Vagina (tissue), 2 donors: ENCODE measurements around the gene ZNF74. TPM values are rescaled to one million over a fixed set of nuclear protein-coding genes. Genes with fewer than 3 reads are reported as not detected.
"Not testable (repeated sequence)": the region's sequence is repeated elsewhere in the genome, so short reads cannot be mapped to it uniquely, and the experiment has no call there.

ENCODE experiments used
- DNase-seq, 2 donors: peaks; one replicate each; pipeline ENCODE4 v3.0.0-alpha.2; 2017; ENCODE audit errors: extremely low spot score in 2 of 2
- H3K27ac ChIP-seq: fragments of 200-600 bp; sonication (generic); one replicate; pipeline ENCODE4 v1.5.1; 2019
- H3K27me3 ChIP-seq: fragments of 200-600 bp; sonication (generic); one replicate; pipeline ENCODE4 v1.5.1; 2019
- H3K36me3 ChIP-seq, 2 donors: fragments of 200-600 bp; sonication (generic); one replicate each; pipeline ENCODE4 v1.5.1; 2017 to 2019
- H3K4me1 ChIP-seq: fragments of 200-600 bp; sonication (generic); one replicate; pipeline ENCODE4 v1.5.1; 2019
- H3K4me3 ChIP-seq, 2 donors: fragments of 200-600 bp; sonication (generic); 1 replicate in 1 of 2; 2 replicates in 1 of 2; pipeline ENCODE4 v1.5.1; 2016 to 2019
- H3K9me3 ChIP-seq: fragments of 200-600 bp; sonication (generic); one replicate; pipeline ENCODE4 v1.5.1; 2019
- POLR2A ChIP-seq, 2 donors: fragments of 450-650 bp; IDR thresholded peaks; one replicate each; pipeline ENCODE4 v1.6.1; 2017; ENCODE audit warnings: antibody characterized with exemption in 2 of 2, mild to moderate bottlenecking in 2 of 2, moderate library complexity in 2 of 2
- POLR2AphosphoS5 ChIP-seq, 2 donors: sonication (generic); formaldehyde crosslinking; IDR thresholded peaks; one replicate each; pipeline ENCODE4 v1.9.0; 2017; ENCODE audit warnings: antibody characterized with exemption in 2 of 2, mild to moderate bottlenecking in 2 of 2, low read depth in 1 of 2; ENCODE audit not compliant: insufficient read depth in 1 of 2
- intact Hi-C: fragments of 100-400 bp; cut with DNase I; formaldehyde crosslinking; loops from one replicate; pipeline ENCODE4 v1.15.1; 2023
- total RNA-seq: library from RNA; depleted of rRNA; stranded (reverse); fragments of >200 nt; gene quantifications from one replicate; pipeline ENCODE4 v1.2.3, GENCODE V29; 2016
- TF ChIP-seq, protein P1 (sequence below), 3 experiments: fragments of 450-650 bp in 2 of 3; fragments of 200-600 bp in 1 of 3; sonication (generic) in 1 of 3; IDR thresholded peaks; one replicate each; pipeline ENCODE4 v1.5.1; 2017 to 2019; ENCODE audit warnings: antibody characterized with exemption in 3 of 3, mild to moderate bottlenecking in 2 of 3, moderate library complexity in 2 of 3

The ZNF74 gene
- total RNA-seq, 1 donor from 2014 or later = 11.0 TPM

DNA sequence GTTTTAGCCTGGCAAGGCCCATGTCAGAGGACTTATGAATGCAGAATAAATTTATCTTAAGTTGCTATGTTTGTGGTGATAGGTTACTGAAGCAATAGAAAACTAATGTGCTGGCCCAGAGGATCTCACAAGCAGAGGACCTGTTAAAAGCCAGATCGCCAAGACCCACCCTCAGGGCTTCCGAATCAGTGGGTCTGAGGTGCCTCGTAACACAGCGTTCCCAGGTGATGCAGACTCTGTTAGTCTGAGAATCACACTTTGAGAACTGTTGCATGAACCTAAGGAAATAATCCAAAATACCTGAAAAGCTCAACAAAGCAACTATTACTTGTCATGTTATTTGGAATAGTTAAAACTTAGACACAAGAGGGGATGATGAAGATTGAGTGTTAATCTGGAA is 50.4 kb downstream of the ZNF74 start:
- intact Hi-C loops = no loop called here
- Histone ChIP-seq H3K9me3 (no peaks in the 10 kb centered on the region), H3K4me3 (no peak overlapping the region), H3K27me3 (no peaks in the 10 kb centered on the region), H3K36me3 (peaks cover 0 to 12% of the 10 kb centered on the region in 2 donors), H3K4me1 (peaks cover 17% of the 10 kb centered on the region), H3K27ac (no peak overlapping the region)
- no peak for TF ChIP-seq POLR2A (IDR thresholded peaks at IDR 0.05)
- TF ChIP-seq, protein P1, sequence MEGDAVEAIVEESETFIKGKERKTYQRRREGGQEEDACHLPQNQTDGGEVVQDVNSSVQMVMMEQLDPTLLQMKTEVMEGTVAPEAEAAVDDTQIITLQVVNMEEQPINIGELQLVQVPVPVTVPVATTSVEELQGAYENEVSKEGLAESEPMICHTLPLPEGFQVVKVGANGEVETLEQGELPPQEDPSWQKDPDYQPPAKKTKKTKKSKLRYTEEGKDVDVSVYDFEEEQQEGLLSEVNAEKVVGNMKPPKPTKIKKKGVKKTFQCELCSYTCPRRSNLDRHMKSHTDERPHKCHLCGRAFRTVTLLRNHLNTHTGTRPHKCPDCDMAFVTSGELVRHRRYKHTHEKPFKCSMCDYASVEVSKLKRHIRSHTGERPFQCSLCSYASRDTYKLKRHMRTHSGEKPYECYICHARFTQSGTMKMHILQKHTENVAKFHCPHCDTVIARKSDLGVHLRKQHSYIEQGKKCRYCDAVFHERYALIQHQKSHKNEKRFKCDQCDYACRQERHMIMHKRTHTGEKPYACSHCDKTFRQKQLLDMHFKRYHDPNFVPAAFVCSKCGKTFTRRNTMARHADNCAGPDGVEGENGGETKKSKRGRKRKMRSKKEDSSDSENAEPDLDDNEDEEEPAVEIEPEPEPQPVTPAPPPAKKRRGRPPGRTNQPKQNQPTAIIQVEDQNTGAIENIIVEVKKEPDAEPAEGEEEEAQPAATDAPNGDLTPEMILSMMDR (IDR thresholded peaks at IDR 0.05) = no peak
- no peak for TF ChIP-seq POLR2AphosphoS5 (IDR thresholded peaks at IDR 0.05; ENCODE audit: insufficient read depth in 1 of 2, low read depth in 1 of 2)
- no peak for DNase-seq

DNA sequence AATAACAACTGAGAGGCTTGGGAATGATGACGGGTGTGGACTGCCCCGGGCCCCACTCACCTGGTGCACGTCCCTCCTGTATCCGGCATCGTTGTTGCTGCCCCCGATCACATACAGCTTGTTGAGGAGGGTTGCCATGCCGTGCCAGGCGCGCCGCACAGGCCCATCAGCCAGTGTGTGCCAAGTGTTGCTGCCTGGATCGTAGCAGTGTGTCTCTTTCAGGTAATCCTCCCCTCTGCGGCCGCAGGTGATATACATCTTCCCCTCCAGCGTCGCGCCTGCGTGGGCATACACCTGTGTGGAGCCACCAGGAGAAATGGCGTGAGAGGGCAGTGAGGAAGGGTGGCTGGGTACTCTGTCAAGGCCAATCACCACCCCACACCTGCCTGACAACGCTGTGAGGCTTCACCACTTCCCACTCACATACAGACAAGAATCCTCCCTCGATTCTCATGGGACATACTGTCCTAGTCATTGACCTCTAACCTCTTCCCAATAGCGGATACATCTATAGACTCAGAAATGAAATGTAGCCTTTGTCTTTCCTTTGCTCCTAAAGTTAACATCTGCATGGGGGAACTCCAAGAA is 52.5 kb downstream of the ZNF74 start:
- Histone ChIP-seq H3K36me3 (peaks cover 0 to 12% of the 10 kb centered on the region in 2 donors), H3K4me3 (no peak overlapping the region), H3K9me3 (no peaks in the 10 kb centered on the region), H3K27me3 (no peaks in the 10 kb centered on the region), H3K27ac (no peak overlapping the region), H3K4me1 (peaks cover 12% of the 10 kb centered on the region)
- no peak for TF ChIP-seq POLR2A (IDR thresholded peaks at IDR 0.05)
- DNase-seq = no peak
- intact Hi-C loops = no loop called here

DNA sequence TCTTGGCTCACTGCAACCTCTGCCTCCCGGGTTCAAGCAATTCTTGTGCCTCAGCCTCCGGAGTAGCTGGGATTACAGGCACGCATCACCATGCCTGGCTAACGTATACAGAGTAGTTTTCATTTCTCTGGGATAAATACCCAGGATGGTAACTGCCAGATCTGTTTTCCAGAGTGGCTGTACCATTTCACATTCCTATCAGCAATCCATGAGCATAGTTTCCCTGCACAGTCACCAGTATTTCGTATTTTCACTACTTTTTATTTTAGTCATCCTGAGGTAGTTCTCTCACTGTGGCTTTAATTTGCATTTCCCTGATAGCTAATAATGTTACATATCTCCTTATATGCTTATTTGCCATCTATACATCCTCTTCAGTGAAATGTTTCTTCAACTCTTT is 54.7 kb downstream of the ZNF74 start:
- Histone ChIP-seq H3K27me3 (no peaks in the 10 kb centered on the region), H3K27ac (no peak overlapping the region), H3K9me3 (no peaks in the 10 kb centered on the region), H3K4me1 (no peaks in the 10 kb centered on the region), H3K4me3 (no peak overlapping the region), H3K36me3 (peaks cover 0 to 12% of the 10 kb centered on the region in 2 donors)
- intact Hi-C loops = no loop called here
- no peak for DNase-seq
- TF ChIP-seq, protein P1 (IDR thresholded peaks at IDR 0.05) = no peak
- TF ChIP-seq POLR2A (IDR thresholded peaks at IDR 0.05) (no peak), POLR2AphosphoS5 (IDR thresholded peaks at IDR 0.05; ENCODE audit: insufficient read depth in 1 of 2, low read depth in 1 of 2) (no peak)

DNA sequence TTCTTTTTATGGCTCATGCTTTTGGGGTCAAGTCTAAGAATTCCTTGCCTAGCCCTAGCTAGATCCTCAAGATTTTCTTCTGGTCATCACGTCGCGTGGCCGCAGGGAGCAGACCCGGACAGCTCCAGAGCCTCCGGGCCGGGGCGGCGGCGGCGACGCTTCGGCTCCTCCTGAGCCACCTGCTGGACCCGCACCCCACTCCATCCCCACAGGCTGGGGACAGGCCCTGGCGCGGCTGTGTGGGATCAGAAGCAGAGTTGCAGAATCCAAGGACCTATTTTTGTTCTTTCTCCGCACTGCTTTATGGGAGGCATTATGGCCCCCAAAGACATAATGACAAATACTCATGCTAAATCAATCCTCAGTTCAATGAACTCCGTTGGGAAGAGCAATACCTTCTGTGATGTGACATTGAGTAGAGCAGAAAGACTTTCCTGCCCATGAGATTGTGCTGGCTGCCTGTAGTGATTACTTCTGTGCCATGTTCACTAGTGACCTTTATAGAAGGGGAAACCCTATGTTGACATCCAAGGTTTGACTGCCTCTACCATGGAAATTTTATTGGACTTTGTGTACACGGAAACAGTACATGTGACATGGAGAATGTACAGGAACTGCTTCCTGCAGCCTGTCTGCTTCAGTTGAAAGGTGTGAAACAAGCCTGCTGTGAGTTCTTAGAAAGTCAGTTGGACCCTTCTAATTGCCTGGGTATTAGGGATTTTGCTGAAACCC is 56.0 kb downstream of the ZNF74 start:
- H3K36me3 ChIP-seq = peaks cover 0 to 12% of the 10 kb centered on the region in 2 donors
- H3K4me3 ChIP-seq = no peak overlapping the region
- TF ChIP-seq POLR2AphosphoS5 (IDR thresholded peaks at IDR 0.05; ENCODE audit: insufficient read depth in 1 of 2, low read depth in 1 of 2) (no peak), POLR2A (IDR thresholded peaks at IDR 0.05) (no peak)
- TF ChIP-seq, protein P1 (IDR thresholded peaks at IDR 0.05) = no peak
- no peaks in the 10 kb centered on the region for H3K9me3 ChIP-seq
- H3K4me1 ChIP-seq = no peaks in the 10 kb centered on the region
- H3K27ac ChIP-seq = no peak overlapping the region
- no peaks in the 10 kb centered on the region for H3K27me3 ChIP-seq
- intact Hi-C loops = no loop called here
- no peak for DNase-seq

DNA sequence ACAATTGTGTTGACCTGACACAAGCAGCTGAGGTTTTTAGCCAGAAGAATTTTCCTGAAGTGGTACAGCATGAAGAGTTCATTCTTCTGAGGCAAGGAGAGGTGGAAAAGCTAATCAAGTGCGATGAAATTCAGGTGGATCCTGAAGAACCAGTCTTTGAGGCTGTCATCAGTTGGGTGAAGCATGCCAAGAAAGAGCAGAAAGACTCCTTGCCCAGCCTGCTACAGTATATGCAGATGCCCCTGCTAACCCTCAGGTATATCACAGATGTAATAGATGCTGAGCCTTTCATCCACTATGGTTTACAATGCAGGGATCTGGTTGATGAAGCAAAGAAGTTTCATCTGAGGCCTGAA is 56.6 kb downstream of the ZNF74 start:
- TF ChIP-seq POLR2AphosphoS5 (IDR thresholded peaks at IDR 0.05; ENCODE audit: insufficient read depth in 1 of 2, low read depth in 1 of 2) = no peak
- TF ChIP-seq, protein P1 (IDR thresholded peaks at IDR 0.05) = no peak
- no peak for TF ChIP-seq POLR2A (IDR thresholded peaks at IDR 0.05)
- no peaks in the 10 kb centered on the region for H3K9me3 ChIP-seq
- H3K36me3 ChIP-seq = peaks cover 0 to 10% of the 10 kb centered on the region in 2 donors
- no peak overlapping the region for H3K27ac ChIP-seq
- intact Hi-C loops = no loop called here
- H3K4me1 ChIP-seq = no peaks in the 10 kb centered on the region
- DNase-seq = no peak
- H3K4me3 ChIP-seq = no peak overlapping the region
- no peaks in the 10 kb centered on the region for H3K27me3 ChIP-seq

DNA sequence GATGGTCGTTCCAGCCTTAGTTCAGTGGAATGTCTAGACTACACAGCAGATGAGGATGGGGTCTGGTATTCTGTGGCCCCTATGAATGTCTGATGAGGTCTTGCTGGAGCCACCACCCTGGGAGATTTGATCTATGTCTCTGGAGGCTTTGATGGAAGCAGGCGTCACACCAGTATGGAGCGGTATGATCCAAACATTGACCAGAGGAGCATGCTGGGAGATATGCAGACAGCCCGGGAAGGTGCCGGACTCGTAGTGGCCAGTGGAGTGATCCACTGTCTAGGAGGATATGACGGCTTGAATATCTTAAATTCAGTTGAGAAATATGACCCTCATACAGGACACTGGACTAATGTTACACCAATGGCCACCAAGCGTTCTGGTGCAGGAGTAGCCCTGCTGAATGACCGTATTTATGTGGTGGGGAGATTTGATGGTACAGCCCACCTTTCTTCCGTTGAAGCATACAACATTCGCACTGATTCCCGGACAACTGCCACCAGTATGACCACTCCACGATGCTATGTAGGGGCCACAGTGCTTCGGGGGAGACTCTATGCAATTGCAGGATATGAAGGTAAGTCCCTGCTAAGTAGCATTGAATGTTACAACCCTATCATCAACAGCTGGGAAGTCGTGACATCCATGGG is 57.3 kb downstream of the ZNF74 start:
- DNase-seq, H3K36me3 ChIP-seq: not testable (repeated sequence)

More for the DNA sequence above, 57.3 kb downstream of the ZNF74 start:
- intact Hi-C loops, H3K4me1 ChIP-seq, H3K27me3 ChIP-seq, H3K9me3 ChIP-seq, H3K4me3 ChIP-seq, H3K27ac ChIP-seq: not testable (repeated sequence)
